Osteoblast (primary cell): Measurements from ENCODE around the gene VPS18. TPM values are rescaled to one million over a fixed set of nuclear protein-coding genes. Genes with fewer than 3 reads are reported as not detected.

Experiments
- DNase-seq: peaks from one replicate; pipeline ENCODE4 v3.0.0; 2011; ENCODE audit warnings: low spot score, mixed read lengths; ENCODE audit not compliant: insufficient read length; ENCODE audit errors: missing footprints
- H2AFZ ChIP-seq: 2 replicates; pipeline ENCODE4 v1.6.0; 2011; ENCODE audit warnings: mild to moderate bottlenecking, low read length
- H3K27ac ChIP-seq: 2 replicates; pipeline ENCODE4 v1.5.1; 2011; ENCODE audit warnings: mild to moderate bottlenecking, low read depth, low read length, moderate library complexity
- H3K27me3 ChIP-seq: 2 replicates; pipeline ENCODE4 v1.6.0; 2012; ENCODE audit warnings: mild to moderate bottlenecking, control low read depth, inconsistent platforms, low read length, moderate library complexity; ENCODE audit not compliant: insufficient read depth
- H3K36me3 ChIP-seq: 2 replicates; pipeline ENCODE4 v1.5.1; 2011; ENCODE audit warnings: mild to moderate bottlenecking, low read length, control low read depth, moderate library complexity; ENCODE audit not compliant: insufficient read depth
- H3K4me1 ChIP-seq: 2 replicates; pipeline ENCODE4 v1.5.1; 2011; ENCODE audit warnings: mild to moderate bottlenecking, low read length, control low read depth, moderate library complexity; ENCODE audit not compliant: insufficient read depth
- H3K4me2 ChIP-seq: 2 replicates; pipeline ENCODE4 v1.6.0; 2011; ENCODE audit warnings: mild to moderate bottlenecking, low read length; ENCODE audit not compliant: insufficient read depth
- H3K4me3 ChIP-seq: fragments of 200-600 bp; sonication (generic); 3 replicates; pipeline ENCODE4 v1.5.1; 2012; ENCODE audit warnings: mild to moderate bottlenecking, low read length, inconsistent platforms; ENCODE audit not compliant: insufficient read depth
- H3K79me2 ChIP-seq: 2 replicates; pipeline ENCODE4 v1.6.0; 2012; ENCODE audit warnings: mild to moderate bottlenecking, low read length, control low read depth, inconsistent platforms; ENCODE audit not compliant: insufficient read depth
- H3K9me3 ChIP-seq: 2 replicates; pipeline ENCODE4 v1.5.1; 2011; ENCODE audit warnings: low read depth, low read length, control low read depth
- H4K20me1 ChIP-seq: 2 replicates; pipeline ENCODE4 v1.6.0; 2012; ENCODE audit warnings: mild to moderate bottlenecking, low read length, control low read depth; ENCODE audit not compliant: insufficient read depth
- CTCF ChIP-seq: IDR thresholded peaks from 2 replicates; pipeline ENCODE4 v1.5.1; 2011; ENCODE audit warnings: mild to moderate bottlenecking, low read depth, low read length, moderate library complexity; ENCODE audit errors: extremely low read depth
- total RNA-seq: library from RNA; depleted of rRNA; stranded (reverse); fragments of >200 nt; gene quantifications from 2 replicates; pipeline ENCODE4 v1.2.3, GENCODE V29; 2012

The VPS18 gene
- total RNA-seq, 1 donor, result 60.8 TPM

- peaks cover 27% of the 10 kb centered on the region for H3K4me1 ChIP-seq
- H3K4me2 ChIP-seq, result no peak overlapping the region
- no peak overlapping the region for H3K27ac ChIP-seq
- H3K27me3 ChIP-seq, result no peaks in the 10 kb centered on the region
- H3K36me3 ChIP-seq, result no peaks in the 10 kb centered on the region
- no peaks in the 10 kb centered on the region for H3K9me3 ChIP-seq
- H3K4me3 ChIP-seq, result no peak overlapping the region
- peaks cover 3% of the 10 kb centered on the region for H3K79me2 ChIP-seq
- DNase-seq, result peak; percentile 48
- no peak overlapping the region for H2AFZ ChIP-seq
- H4K20me1 ChIP-seq, result no peaks in the 10 kb centered on the region
- TF ChIP-seq CTCF, result no peak
Observed at GRCh38 chr15:40911141-40911540, 16.9 kb downstream of the VPS18 start.

- H3K27ac ChIP-seq, result no peak overlapping the region
- no peaks in the 10 kb centered on the region for H3K9me3 ChIP-seq
- H3K4me1 ChIP-seq, result peaks cover 21% of the 10 kb centered on the region
- H3K4me2 ChIP-seq, result no peak overlapping the region
- H2AFZ ChIP-seq, result no peak overlapping the region
- H3K27me3 ChIP-seq, result no peaks in the 10 kb centered on the region
- H3K36me3 ChIP-seq, result no peaks in the 10 kb centered on the region
- H4K20me1 ChIP-seq, result no peaks in the 10 kb centered on the region
- H3K79me2 ChIP-seq, result peaks cover under 1% of the 10 kb centered on the region
- H3K4me3 ChIP-seq, result no peak overlapping the region
- TF ChIP-seq CTCF, result no peak
- peak; percentile 25 for DNase-seq
Observed at GRCh38 chr15:40911693-40912092, 17.4 kb downstream of the VPS18 start.

GRCh38 chr15:40912478-40912877 is 18.2 kb downstream of the VPS18 start:
- H3K27ac ChIP-seq, result no peak overlapping the region
- TF ChIP-seq CTCF, result no peak
- DNase-seq, result peak; percentile 35

GRCh38 chr15:40914013-40914412 is 19.8 kb downstream of the VPS18 start:
- H3K27ac ChIP-seq, result no peak overlapping the region
- no peaks in the 10 kb centered on the region for H4K20me1 ChIP-seq
- no peak overlapping the region for H2AFZ ChIP-seq
- H3K27me3 ChIP-seq, result no peaks in the 10 kb centered on the region
- H3K4me1 ChIP-seq, result peaks cover 17% of the 10 kb centered on the region
- DNase-seq, result peak; percentile 1
- no peaks in the 10 kb centered on the region for H3K79me2 ChIP-seq
- no peaks in the 10 kb centered on the region for H3K9me3 ChIP-seq
- H3K4me2 ChIP-seq, result no peak overlapping the region
- TF ChIP-seq CTCF, result no peak
- H3K36me3 ChIP-seq, result no peaks in the 10 kb centered on the region
- no peak overlapping the region for H3K4me3 ChIP-seq

More at GRCh38 chr15:40912478-40912877, 18.2 kb downstream of the VPS18 start:
- H3K9me3 ChIP-seq, result no peaks in the 10 kb centered on the region
- no peak overlapping the region for H3K4me2 ChIP-seq
- H3K79me2 ChIP-seq, result no peaks in the 10 kb centered on the region
- no peaks in the 10 kb centered on the region for H3K36me3 ChIP-seq
- no peaks in the 10 kb centered on the region for H4K20me1 ChIP-seq
- H2AFZ ChIP-seq, result no peak overlapping the region
- no peaks in the 10 kb centered on the region for H3K27me3 ChIP-seq
- H3K4me1 ChIP-seq, result peaks cover 17% of the 10 kb centered on the region
- no peak overlapping the region for H3K4me3 ChIP-seq
